ENCODE data around the gene GLIPR1L1. TPM values are rescaled to one million over a fixed set of nuclear protein-coding genes. Genes with fewer than 3 reads are reported as not detected.

The GLIPR1L1 gene
- polyA plus RNA-seq, 3 donors from 2014 or later, result not detected

DNA sequence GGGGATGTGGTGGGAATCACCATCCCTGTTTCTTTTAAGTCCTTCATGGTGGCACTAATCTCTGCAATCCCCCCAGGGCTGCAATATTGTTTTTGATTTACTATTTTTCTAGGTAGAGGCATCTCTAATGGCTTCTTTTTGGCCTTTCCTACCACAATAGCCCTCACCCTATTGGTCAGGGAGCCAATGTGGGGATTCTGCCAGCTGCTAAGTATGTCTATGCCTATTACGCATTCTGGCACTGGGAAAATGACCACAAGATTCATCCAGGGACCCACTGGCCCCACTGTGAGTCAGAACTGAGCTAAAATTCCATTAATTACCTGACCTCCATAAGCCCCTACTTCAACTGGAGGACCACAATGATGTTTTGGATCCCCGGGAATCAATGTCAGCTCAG is 40.5 kb downstream of the GLIPR1L1 start:
- Mint-ChIP-seq H3K9me3 (peaks cover 0 to 1% (median 0%) of the 10 kb centered on the region in 6 donors), H3K27me3 (ENCODE audit: low read depth in 3 of 3) (peaks cover 0 to 2% (median 2%) of the 10 kb centered on the region in 3 donors), H3K4me1 (no peaks in the 10 kb centered on the region), H3K36me3 (peaks cover 0 to 12% (median 4%) of the 10 kb centered on the region in 3 donors), H3K27ac (no peak overlapping the region), H3K4me3 (no peak overlapping the region)
- no peak for DNase-seq

- Mint-ChIP-seq H3K27ac (no peak overlapping the region), H3K27me3 (ENCODE audit: low read depth in 3 of 3) (peaks cover 0 to 2% (median 2%) of the 10 kb centered on the region in 3 donors), H3K4me1 (no peaks in the 10 kb centered on the region)
Measured at GRCh38 chr12:75378354-75378753, 43.9 kb downstream of the GLIPR1L1 start.

DNA sequence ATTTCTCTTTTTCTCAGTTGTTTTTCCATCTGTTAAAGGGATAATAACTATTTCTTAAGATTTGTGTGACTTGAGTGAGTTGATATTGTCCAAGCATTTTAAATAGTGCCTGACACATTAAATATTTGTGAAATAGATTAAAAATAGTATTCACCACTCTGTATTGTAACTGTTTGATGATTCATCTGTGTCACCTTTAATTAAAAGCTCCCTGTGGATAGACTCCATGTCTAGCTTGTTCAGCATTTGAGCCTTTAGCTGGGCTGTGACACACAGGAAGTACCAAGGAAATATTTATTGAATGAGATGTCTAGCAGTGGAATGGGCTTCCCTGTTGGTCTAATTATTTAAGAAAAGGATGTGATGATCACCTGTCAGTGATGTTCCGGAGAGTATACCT is 54.6 kb downstream of the GLIPR1L1 start:
- Mint-ChIP-seq H3K27ac (peak overlapping the region; percentile 46 to 97 (median 77)), H3K9me3 (no peaks in the 10 kb centered on the region), H3K4me1 (peaks cover 28 to 41% of the 10 kb centered on the region in 2 donors), H3K27me3 (ENCODE audit: low read depth in 3 of 3) (peaks cover 0 to 4% (median 0%) of the 10 kb centered on the region in 3 donors), H3K4me3 (peak overlapping the region in 3 of 5 donors; percentile 20 to 89 (median 26)), H3K36me3 (peaks cover 0 to 9% (median 0%) of the 10 kb centered on the region in 3 donors)
- DNase-seq, result no peak

More at GRCh38 chr12:75378354-75378753, 43.9 kb downstream of the GLIPR1L1 start:
- no peak overlapping the region for H3K4me3 Mint-ChIP-seq
- DNase-seq, result no peak
- peaks cover 0 to 1% (median 0%) of the 10 kb centered on the region in 6 donors for H3K9me3 Mint-ChIP-seq
- H3K36me3 Mint-ChIP-seq, result peaks cover 0 to 7% (median 4%) of the 10 kb centered on the region in 3 donors

- Mint-ChIP-seq H3K4me1 (peaks cover 28 to 41% of the 10 kb centered on the region in 2 donors), H3K36me3 (peaks cover 0 to 5% (median 0%) of the 10 kb centered on the region in 3 donors), H3K9me3 (no peaks in the 10 kb centered on the region), H3K27me3 (ENCODE audit: low read depth in 3 of 3) (peaks cover 0 to 4% (median 0%) of the 10 kb centered on the region in 3 donors), H3K4me3 (peak overlapping the region; percentile 89 to 95 (median 94)), H3K27ac (peak overlapping the region; percentile 62 to 99 (median 96))
- no peak for DNase-seq
Measured at GRCh38 chr12:75389706-75390105, 55.2 kb downstream of the GLIPR1L1 start.

GRCh38 chr12:75390156-75390898 is 55.9 kb downstream of the GLIPR1L1 start:
- peaks cover 28 to 41% of the 10 kb centered on the region in 2 donors for H3K4me1 Mint-ChIP-seq
- peaks cover 0 to 3% (median 0%) of the 10 kb centered on the region in 3 donors for H3K36me3 Mint-ChIP-seq
- no peak for DNase-seq
- peak overlapping the region; percentile 89 to 95 (median 94) for H3K4me3 Mint-ChIP-seq
- H3K27me3 Mint-ChIP-seq (ENCODE audit: low read depth in 3 of 3), result peaks cover 0 to 4% (median 0%) of the 10 kb centered on the region in 3 donors
- no peaks in the 10 kb centered on the region for H3K9me3 Mint-ChIP-seq
- H3K27ac Mint-ChIP-seq, result peak overlapping the region; percentile 62 to 99 (median 96)

GRCh38 chr12:75390899-75391538 is 56.5 kb downstream of the GLIPR1L1 start, which contains the start of gene GLIPR1L2:
Gene GLIPR1L2 (plus strand): TSS chr12:75391089. CDS start chr12:75391117, 28 bp downstream.
- H3K36me3 Mint-ChIP-seq, result no peaks in the 10 kb centered on the region
- no peaks in the 10 kb centered on the region for H3K9me3 Mint-ChIP-seq
- H3K27ac Mint-ChIP-seq, result peak within 1 kb of the TSS; percentile 80 to 99 (median 96)

DNA sequence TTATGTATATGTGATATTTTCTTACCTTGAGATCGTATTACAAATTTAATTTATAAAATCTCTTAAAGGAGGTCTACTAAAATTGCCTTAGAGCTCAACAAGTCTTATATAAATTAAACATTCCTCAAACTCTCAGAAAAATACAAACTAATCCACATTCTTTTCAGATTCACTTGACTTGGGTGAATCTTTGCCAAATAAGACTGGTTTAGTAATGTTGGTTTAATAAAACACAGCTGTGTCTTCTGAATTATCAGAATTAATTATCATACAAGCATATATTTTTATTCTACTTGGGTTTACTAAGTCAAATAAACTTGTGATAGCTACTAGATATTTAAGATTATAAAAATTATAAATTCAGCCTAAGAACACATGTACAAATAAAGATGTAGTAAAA is 69.8 kb downstream of the GLIPR1L1 start:
- no peak for DNase-seq
- Mint-ChIP-seq H3K4me1 (no peaks in the 10 kb centered on the region), H3K27me3 (ENCODE audit: low read depth in 3 of 3) (peaks cover 0 to 1% (median 0%) of the 10 kb centered on the region in 3 donors), H3K36me3 (peaks cover 0 to 6% (median 0%) of the 10 kb centered on the region in 3 donors), H3K4me3 (no peak overlapping the region), H3K9me3 (no peaks in the 10 kb centered on the region), H3K27ac (no peak overlapping the region)

More at GRCh38 chr12:75390899-75391538, 56.5 kb downstream of the GLIPR1L1 start, which contains the start of gene GLIPR1L2:
- Mint-ChIP-seq H3K4me1 (peaks cover 28 to 41% of the 10 kb centered on the region in 2 donors), H3K27me3 (ENCODE audit: low read depth in 3 of 3) (peaks cover 0 to 6% (median 0%) of the 10 kb centered on the region in 3 donors), H3K4me3 (peak within 1 kb of the TSS; percentile 89 to 95 (median 94))
- DNase-seq, result peak; percentile 88 to 90 (median 89)

- no peak overlapping the region for H3K27ac Mint-ChIP-seq
- peaks cover 0 to 9% (median 3%) of the 10 kb centered on the region in 3 donors for H3K36me3 Mint-ChIP-seq
- H3K4me1 Mint-ChIP-seq, result no peaks in the 10 kb centered on the region
Measured at GRCh38 chr12:75407683-75408082, 73.2 kb downstream of the GLIPR1L1 start.

GRCh38 chr12:75409830-75410229 is 75.4 kb downstream of the GLIPR1L1 start:
- H3K27ac Mint-ChIP-seq, result no peak overlapping the region
- H3K27me3 Mint-ChIP-seq (ENCODE audit: low read depth in 3 of 3), result peaks cover 0 to 3% (median 1%) of the 10 kb centered on the region in 3 donors
- H3K36me3 Mint-ChIP-seq, result peaks cover 0 to 9% (median 3%) of the 10 kb centered on the region in 3 donors
- H3K9me3 Mint-ChIP-seq, result no peaks in the 10 kb centered on the region
- no peaks in the 10 kb centered on the region for H3K4me1 Mint-ChIP-seq
- no peak for DNase-seq
- no peak overlapping the region for H3K4me3 Mint-ChIP-seq

More at GRCh38 chr12:75407683-75408082, 73.2 kb downstream of the GLIPR1L1 start:
- no peak for DNase-seq
- Mint-ChIP-seq H3K27me3 (ENCODE audit: low read depth in 3 of 3) (peaks cover 0 to 3% (median 1%) of the 10 kb centered on the region in 3 donors), H3K4me3 (no peak overlapping the region), H3K9me3 (no peaks in the 10 kb centered on the region)

DNA sequence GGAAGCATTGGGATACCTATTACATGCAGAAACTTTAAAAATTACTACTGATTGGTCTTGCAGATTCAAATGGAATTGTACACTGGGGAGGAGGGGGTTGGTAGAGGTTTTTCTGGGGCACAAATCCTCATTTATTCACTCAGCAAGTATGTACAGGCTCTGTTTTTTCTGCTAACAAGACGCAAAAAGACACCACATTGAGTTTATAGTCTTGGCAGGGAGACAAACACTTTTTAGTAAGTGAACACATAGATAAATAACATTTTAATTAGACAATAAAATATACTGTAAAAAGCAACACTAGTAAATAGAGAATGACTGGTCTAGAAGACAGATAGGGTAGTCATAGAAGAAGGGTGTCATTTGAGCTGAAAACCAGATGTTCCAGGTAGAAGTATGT is 80.2 kb downstream of the GLIPR1L1 start:
- no peak for DNase-seq
- H3K27me3 Mint-ChIP-seq (ENCODE audit: low read depth in 3 of 3), result peaks cover 2 to 4% (median 3%) of the 10 kb centered on the region in 3 donors
- no peaks in the 10 kb centered on the region for H3K9me3 Mint-ChIP-seq
- H3K27ac Mint-ChIP-seq, result no peak overlapping the region
- no peaks in the 10 kb centered on the region for H3K4me1 Mint-ChIP-seq
- H3K36me3 Mint-ChIP-seq, result peaks cover 0 to 3% (median 3%) of the 10 kb centered on the region in 3 donors
- no peak overlapping the region for H3K4me3 Mint-ChIP-seq

DNA sequence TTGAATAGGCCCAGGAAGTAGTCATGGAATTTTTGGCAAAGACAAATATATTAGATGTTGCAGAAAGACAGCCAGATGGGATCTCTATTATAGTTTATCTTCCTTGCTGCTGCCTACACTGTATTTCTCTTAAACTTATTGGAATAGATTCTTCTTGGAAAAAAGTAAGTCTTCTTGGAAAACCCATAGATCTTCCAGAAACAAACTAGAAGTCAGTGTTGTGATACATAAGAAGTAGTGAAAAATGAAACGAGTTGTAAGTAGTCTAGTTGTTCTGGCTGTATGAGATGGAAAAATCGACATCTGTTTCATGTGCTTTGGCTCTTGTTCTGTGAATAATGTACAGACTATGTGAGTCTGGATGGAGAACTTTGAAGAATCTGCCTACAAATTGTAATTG is 85.4 kb downstream of the GLIPR1L1 start:
- Mint-ChIP-seq H3K4me1 (no peaks in the 10 kb centered on the region), H3K27me3 (ENCODE audit: low read depth in 3 of 3) (peaks cover 0 to 3% (median 3%) of the 10 kb centered on the region in 3 donors), H3K27ac (no peak overlapping the region), H3K36me3 (peaks cover 0 to 2% (median 2%) of the 10 kb centered on the region in 3 donors), H3K4me3 (no peak overlapping the region), H3K9me3 (no peaks in the 10 kb centered on the region)
- DNase-seq, result no peak

Data from immature natural killer cell (primary cell).